Neural progenitor cell (in vitro differentiated cells): ENCODE results near the gene OR10S1. TPM values are rescaled to one million over a fixed set of nuclear protein-coding genes. Genes with fewer than 3 reads are reported as not detected.

ENCODE experiments used
- DNase-seq: peaks from one replicate; pipeline ENCODE4 v3.0.0-alpha.2; 2016; ENCODE audit warnings: low spot score
- H2AFZ ChIP-seq: fragments of 200-600 bp; sonication (generic); replicated peaks from 2 replicates; pipeline ENCODE4 v1.6.1; 2016; ENCODE audit warnings: antibody characterized with exemption
- H3F3A ChIP-seq: fragments of 200-600 bp; sonication (generic); 2 replicates; pipeline ENCODE4 v1.6.1; 2016; ENCODE audit warnings: antibody characterized with exemption, low read depth
- H3K27ac ChIP-seq: fragments of 200-600 bp; sonication (generic); 2 replicates; pipeline ENCODE4 v1.5.1; 2016; ENCODE audit warnings: mild to moderate bottlenecking
- H3K27me3 ChIP-seq: fragments of 200-600 bp; sonication (generic); 2 replicates; pipeline ENCODE4 v1.6.1; 2016; ENCODE audit warnings: mild to moderate bottlenecking, moderate library complexity
- H3K36me3 ChIP-seq: fragments of 200-600 bp; sonication (generic); 2 replicates; pipeline ENCODE4 v1.5.1; 2016
- H3K4me1 ChIP-seq: fragments of 200-600 bp; sonication (generic); 2 replicates; pipeline ENCODE4 v1.6.1; 2016; ENCODE audit warnings: mixed run types
- H3K4me2 ChIP-seq: fragments of 200-600 bp; sonication (generic); 2 replicates; pipeline ENCODE4 v1.6.1; 2016
- H3K4me3 ChIP-seq: fragments of 200-600 bp; sonication (generic); 2 replicates; pipeline ENCODE4 v1.5.1; 2016
- H3K79me2 ChIP-seq: fragments of 200-600 bp; sonication (generic); 2 replicates; pipeline ENCODE4 v1.6.1; 2016; ENCODE audit warnings: low read depth
- H3K9ac ChIP-seq: fragments of 200-600 bp; sonication (generic); 2 replicates; pipeline ENCODE4 v1.6.1; 2016
- H3K9me3 ChIP-seq: fragments of 200-600 bp; sonication (generic); 2 replicates; pipeline ENCODE4 v1.5.1; 2016; ENCODE audit warnings: low read depth
- H4K20me1 ChIP-seq: fragments of 200-600 bp; sonication (generic); 2 replicates; pipeline ENCODE4 v1.6.1; 2016; ENCODE audit warnings: low read depth
- H3K27ac Mint-ChIP-seq: 3 replicates; pipeline ENCODE4 v1.8.0; 2021; ENCODE audit warnings: mixed read lengths
- H3K27me3 Mint-ChIP-seq: 2 replicates; pipeline ENCODE4 v1.8.0; 2022; ENCODE audit warnings: low read depth, mild to moderate bottlenecking, inconsistent platforms, moderate library complexity, mixed read lengths; ENCODE audit not compliant: insufficient read depth
- H3K36me3 Mint-ChIP-seq: 3 replicates; pipeline ENCODE4 v1.8.0; 2021; ENCODE audit warnings: mixed read lengths
- H3K4me1 Mint-ChIP-seq: 3 replicates; pipeline ENCODE4 v1.8.0; 2021; ENCODE audit warnings: mixed read lengths
- H3K4me3 Mint-ChIP-seq: 3 replicates; pipeline ENCODE4 v1.8.0; 2021; ENCODE audit warnings: mild to moderate bottlenecking, moderate library complexity, mixed read lengths
- H3K9me3 Mint-ChIP-seq: 3 replicates; pipeline ENCODE4 v1.8.0; 2020; ENCODE audit warnings: mixed read lengths
- EZH2 ChIP-seq: fragments of 200-600 bp; sonication (generic); IDR thresholded peaks from 2 replicates; pipeline ENCODE4 v1.6.1; 2017; ENCODE audit warnings: antibody characterized with exemption, mild to moderate bottlenecking, moderate library complexity
- EZH2phosphoT487 ChIP-seq: fragments of 200-600 bp; sonication (generic); IDR thresholded peaks from 2 replicates; pipeline ENCODE4 v1.6.1; 2017; ENCODE audit warnings: antibody characterized with exemption
- total RNA-seq: library from RNA; depleted of rRNA; stranded (reverse); fragments of >200 nt; gene quantifications from 2 replicates; pipeline ENCODE4 v1.2.3, GENCODE V29; 2015; ENCODE audit warnings: low replicate concordance
- TF ChIP-seq, protein P1 (sequence below): fragments of 200-600 bp; sonication (generic); IDR thresholded peaks from 2 replicates; pipeline ENCODE4 v1.5.1; 2017; ENCODE audit warnings: antibody characterized with exemption, mild to moderate bottlenecking

OR10S1 gene
- total RNA-seq, 1 donor from 2014 or later: not detected

DNA sequence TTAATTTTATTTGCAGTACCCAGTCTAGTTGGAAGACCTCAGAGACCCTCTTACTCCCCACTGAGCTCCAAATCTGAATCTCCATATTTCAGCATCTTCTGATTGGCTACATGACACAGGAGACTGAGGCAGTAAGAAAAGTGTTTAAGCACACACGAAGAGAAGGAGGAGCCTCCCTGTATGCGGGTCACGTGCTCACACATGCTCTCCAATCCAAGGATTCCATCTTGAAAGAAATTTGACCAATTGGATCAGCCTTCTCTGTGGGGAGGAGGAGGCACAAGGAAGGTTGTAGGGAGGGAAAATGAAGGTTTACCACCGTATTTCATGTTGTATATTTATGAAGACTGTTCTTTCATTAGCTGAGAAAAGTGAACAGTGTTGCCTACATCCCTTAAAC, 35.2 kb downstream of the OR10S1 start:
- Mint-ChIP-seq H3K36me3 (no peaks in the 10 kb centered on the region), H3K27me3 (no peaks in the 10 kb centered on the region), H3K27ac (no peak overlapping the region), H3K4me1 (no peaks in the 10 kb centered on the region), H3K4me3 (no peak overlapping the region), H3K9me3 (no peaks in the 10 kb centered on the region)
- H3K9ac ChIP-seq: no peak overlapping the region
- no peak for DNase-seq
- H3K36me3 ChIP-seq: no peaks in the 10 kb centered on the region
- no peak overlapping the region for H3K4me2 ChIP-seq
- H4K20me1 ChIP-seq: no peaks in the 10 kb centered on the region
- TF ChIP-seq, protein P1, sequence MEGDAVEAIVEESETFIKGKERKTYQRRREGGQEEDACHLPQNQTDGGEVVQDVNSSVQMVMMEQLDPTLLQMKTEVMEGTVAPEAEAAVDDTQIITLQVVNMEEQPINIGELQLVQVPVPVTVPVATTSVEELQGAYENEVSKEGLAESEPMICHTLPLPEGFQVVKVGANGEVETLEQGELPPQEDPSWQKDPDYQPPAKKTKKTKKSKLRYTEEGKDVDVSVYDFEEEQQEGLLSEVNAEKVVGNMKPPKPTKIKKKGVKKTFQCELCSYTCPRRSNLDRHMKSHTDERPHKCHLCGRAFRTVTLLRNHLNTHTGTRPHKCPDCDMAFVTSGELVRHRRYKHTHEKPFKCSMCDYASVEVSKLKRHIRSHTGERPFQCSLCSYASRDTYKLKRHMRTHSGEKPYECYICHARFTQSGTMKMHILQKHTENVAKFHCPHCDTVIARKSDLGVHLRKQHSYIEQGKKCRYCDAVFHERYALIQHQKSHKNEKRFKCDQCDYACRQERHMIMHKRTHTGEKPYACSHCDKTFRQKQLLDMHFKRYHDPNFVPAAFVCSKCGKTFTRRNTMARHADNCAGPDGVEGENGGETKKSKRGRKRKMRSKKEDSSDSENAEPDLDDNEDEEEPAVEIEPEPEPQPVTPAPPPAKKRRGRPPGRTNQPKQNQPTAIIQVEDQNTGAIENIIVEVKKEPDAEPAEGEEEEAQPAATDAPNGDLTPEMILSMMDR: no peak
- no peak overlapping the region for H2AFZ ChIP-seq
- H3F3A ChIP-seq: no peaks in the 10 kb centered on the region
- no peaks in the 10 kb centered on the region for H3K9me3 ChIP-seq
- H3K4me1 ChIP-seq: no peaks in the 10 kb centered on the region
- no peak overlapping the region for H3K4me3 ChIP-seq
- no peaks in the 10 kb centered on the region for H3K79me2 ChIP-seq
- no peak overlapping the region for H3K27ac ChIP-seq
- H3K27me3 ChIP-seq: no peaks in the 10 kb centered on the region

DNA sequence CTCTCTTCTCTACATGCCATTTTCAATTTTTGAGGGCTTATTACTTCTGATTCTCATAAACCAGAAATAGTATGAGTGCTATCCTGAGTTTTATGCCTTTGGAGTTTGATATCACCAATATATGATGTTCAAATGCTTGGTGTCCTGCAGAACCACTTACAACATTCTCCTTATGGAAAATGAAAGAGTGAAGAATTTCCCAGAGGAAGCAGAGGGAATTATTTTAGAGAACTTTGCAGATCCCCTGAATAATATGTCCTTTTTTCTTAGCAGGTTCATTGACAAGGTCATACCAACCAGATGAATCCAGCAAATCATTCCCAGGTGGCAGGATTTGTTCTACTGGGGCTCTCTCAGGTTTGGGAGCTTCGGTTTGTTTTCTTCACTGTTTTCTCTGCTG, 38.3 kb downstream of the OR10S1 start, which contains the start of gene OR4D5:
TSS of gene OR4D5 (plus strand) at position 301 of the 400 bp plus-strand sequence. CDS start at position 301, 0 bp downstream.
- Histone ChIP-seq H3K9me3 (no peaks in the 10 kb centered on the region), H3F3A (no peaks in the 10 kb centered on the region), H3K4me1 (no peaks in the 10 kb centered on the region), H3K79me2 (no peaks in the 10 kb centered on the region), H3K27ac (no peak within 1 kb of the TSS), H3K9ac (no peak within 1 kb of the TSS), H4K20me1 (no peaks in the 10 kb centered on the region), H3K36me3 (no peaks in the 10 kb centered on the region), H2AFZ (no peak within 1 kb of the TSS), H3K27me3 (no peaks in the 10 kb centered on the region), H3K4me2 (no peak within 1 kb of the TSS), H3K4me3 (no peak within 1 kb of the TSS)
- TF ChIP-seq EZH2 (no peak), EZH2phosphoT487 (no peak)
- TF ChIP-seq, protein P1: no peak
- no peaks in the 10 kb centered on the region for H3K36me3 Mint-ChIP-seq
- no peak for DNase-seq
- H3K27me3 Mint-ChIP-seq: no peaks in the 10 kb centered on the region
- H3K4me1 Mint-ChIP-seq: no peaks in the 10 kb centered on the region
- H3K9me3 Mint-ChIP-seq: no peaks in the 10 kb centered on the region
- no peak within 1 kb of the TSS for H3K27ac Mint-ChIP-seq
- H3K4me3 Mint-ChIP-seq: no peak within 1 kb of the TSS

Other genes with a start within 250 kb of the OR10S1 start
- 15.5 and 16.4 TPM in 2 replicates for gene ZNF202, start 236.1 kb downstream of the OR10S1 start, total RNA-seq
- not detected in 2 replicates for gene OR6X1, start 223.3 kb downstream of the OR10S1 start, total RNA-seq
- not detected in 2 replicates for gene OR6M1, start 171.4 kb downstream of the OR10S1 start, total RNA-seq
- not detected in 2 replicates for gene TMEM225, start 92.1 kb downstream of the OR10S1 start, total RNA-seq
- not detected in 2 replicates for gene OR8D4, start 75.6 kb downstream of the OR10S1 start, total RNA-seq
- not detected in 2 replicates for gene OR4D5, start 38.2 kb downstream of the OR10S1 start, total RNA-seq
- gene OR6T1, start 33.9 kb downstream of the OR10S1 start, total RNA-seq: not detected in 2 replicates
- not detected in 2 replicates for gene OR10G6, start 17.4 kb upstream of the OR10S1 start, total RNA-seq
- not detected in 2 replicates for gene OR10G4, start 35.2 kb upstream of the OR10S1 start, total RNA-seq
- gene OR10G9, start 45.2 kb upstream of the OR10S1 start, total RNA-seq: not detected in 2 replicates
- gene OR10G8, start 49.0 kb upstream of the OR10S1 start, total RNA-seq: not detected in 2 replicates
- gene OR10G7, start 63.5 kb upstream of the OR10S1 start, total RNA-seq: not detected in 2 replicates
- gene VWA5A, start 137.7 kb upstream of the OR10S1 start, total RNA-seq: 24.5 and 27.3 TPM in 2 replicates
- not detected in 2 replicates for gene OR10D3, start 205.6 kb upstream of the OR10S1 start, total RNA-seq